Stomach (tissue), 4 donors: ENCODE data around the gene AMDHD2.

Source experiments
- EP300 ChIP-seq: sonication (generic); formaldehyde crosslinking; IDR thresholded peaks from one replicate; pipeline ENCODE4 v1.6.1; 2017; ENCODE audit warnings: antibody characterized with exemption
- POLR2A ChIP-seq, 4 donors: fragments of 450-650 bp; IDR thresholded peaks; one replicate each; pipeline ENCODE4 v1.6.1; 2016; ENCODE audit warnings: antibody characterized with exemption in 4 of 4, control low read depth in 2 of 4, mild to moderate bottlenecking in 1 of 4, moderate library complexity in 1 of 4
- TF ChIP-seq, protein P1 (sequence below), 7 experiments: fragments of 450-650 bp in 4 of 7; fragments of 200-600 bp in 3 of 7; sonication (generic) in 3 of 7; IDR thresholded peaks; one replicate each; pipeline ENCODE4 v1.5.1; 2016 to 2019; ENCODE audit warnings: antibody characterized with exemption in 7 of 7, control low read depth in 2 of 7, mild to moderate bottlenecking in 1 of 7

DNA sequence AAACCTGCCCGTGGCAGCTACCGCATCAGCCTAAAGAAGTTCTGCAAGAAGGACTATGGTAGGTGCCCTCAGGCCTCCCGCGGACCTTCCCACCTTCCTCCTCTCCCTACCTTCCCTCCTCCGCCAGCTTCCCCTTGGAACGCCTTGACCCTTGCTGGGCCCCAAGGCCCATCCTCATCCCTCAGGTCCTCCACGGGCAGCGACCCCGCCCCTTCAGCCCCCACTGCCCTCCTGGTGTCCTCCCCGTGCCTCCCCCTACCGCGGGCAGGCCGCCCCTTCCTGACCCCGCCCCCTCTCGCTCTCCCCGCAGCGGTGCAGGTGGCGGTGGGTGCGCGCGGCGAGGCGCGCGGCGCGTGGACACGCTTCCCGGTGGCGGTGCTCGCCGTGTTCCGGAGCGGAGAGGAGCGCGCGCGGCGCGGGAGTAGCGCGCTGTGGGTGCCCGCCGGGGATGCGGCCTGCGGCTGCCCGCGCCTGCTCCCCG is 46.7 kb upstream of the AMDHD2 start:
- TF ChIP-seq, protein P1, sequence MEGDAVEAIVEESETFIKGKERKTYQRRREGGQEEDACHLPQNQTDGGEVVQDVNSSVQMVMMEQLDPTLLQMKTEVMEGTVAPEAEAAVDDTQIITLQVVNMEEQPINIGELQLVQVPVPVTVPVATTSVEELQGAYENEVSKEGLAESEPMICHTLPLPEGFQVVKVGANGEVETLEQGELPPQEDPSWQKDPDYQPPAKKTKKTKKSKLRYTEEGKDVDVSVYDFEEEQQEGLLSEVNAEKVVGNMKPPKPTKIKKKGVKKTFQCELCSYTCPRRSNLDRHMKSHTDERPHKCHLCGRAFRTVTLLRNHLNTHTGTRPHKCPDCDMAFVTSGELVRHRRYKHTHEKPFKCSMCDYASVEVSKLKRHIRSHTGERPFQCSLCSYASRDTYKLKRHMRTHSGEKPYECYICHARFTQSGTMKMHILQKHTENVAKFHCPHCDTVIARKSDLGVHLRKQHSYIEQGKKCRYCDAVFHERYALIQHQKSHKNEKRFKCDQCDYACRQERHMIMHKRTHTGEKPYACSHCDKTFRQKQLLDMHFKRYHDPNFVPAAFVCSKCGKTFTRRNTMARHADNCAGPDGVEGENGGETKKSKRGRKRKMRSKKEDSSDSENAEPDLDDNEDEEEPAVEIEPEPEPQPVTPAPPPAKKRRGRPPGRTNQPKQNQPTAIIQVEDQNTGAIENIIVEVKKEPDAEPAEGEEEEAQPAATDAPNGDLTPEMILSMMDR (IDR thresholded peaks at IDR 0.05) = no peak
- no peak for TF ChIP-seq POLR2A (IDR thresholded peaks at IDR 0.05)
- no peak for TF ChIP-seq EP300
